ENCODE results near the gene TNFRSF4. TPM values are rescaled to one million over a fixed set of nuclear protein-coding genes. Genes with fewer than 3 reads are reported as not detected.

TNFRSF4 gene
- total and polyA plus RNA-seq, 2 of the 13 experiments (the other 11 are each of a cell fraction or from before 2014, with no cell fraction given), result not detected

DNA sequence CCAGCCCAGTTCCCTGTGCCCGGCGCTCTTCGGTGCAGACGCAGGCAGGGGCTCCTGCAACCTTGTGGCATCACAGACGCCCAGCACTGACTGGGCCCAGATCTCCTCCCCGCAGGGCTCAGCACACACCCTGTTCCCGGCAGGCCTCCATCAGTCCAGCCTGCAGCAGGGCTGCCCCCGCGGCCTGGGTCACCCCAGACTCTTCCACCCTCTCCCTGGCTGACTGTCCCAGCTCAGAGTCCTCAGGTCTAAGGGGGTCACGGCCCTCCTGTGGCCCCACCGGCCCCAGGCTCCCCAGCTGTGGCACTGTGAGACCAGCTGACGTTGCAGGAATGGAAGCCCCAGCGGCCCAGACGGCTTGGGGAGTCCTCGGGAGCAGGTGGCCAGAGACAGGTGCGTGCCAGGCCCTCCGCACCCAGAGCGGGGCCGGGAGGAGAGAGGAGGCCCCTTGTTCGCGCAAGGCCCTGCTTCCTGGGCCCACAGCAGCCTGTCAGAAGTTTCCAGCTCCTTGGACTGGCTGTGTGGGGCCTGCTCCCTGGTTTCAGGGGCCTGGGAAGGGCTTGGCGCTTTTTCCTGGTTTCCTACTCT lies 22.3 kb upstream of the TNFRSF4 start (continued):
- no peak for TF ChIP-seq GTF2F1 (IDR thresholded peaks at IDR 0.05; ENCODE audit: low read length)
- TF ChIP-seq AGO2 (optimal IDR thresholded peaks at IDR 0.05; ENCODE audit: low read depth, low read length), result peak; percentile 88

DNA sequence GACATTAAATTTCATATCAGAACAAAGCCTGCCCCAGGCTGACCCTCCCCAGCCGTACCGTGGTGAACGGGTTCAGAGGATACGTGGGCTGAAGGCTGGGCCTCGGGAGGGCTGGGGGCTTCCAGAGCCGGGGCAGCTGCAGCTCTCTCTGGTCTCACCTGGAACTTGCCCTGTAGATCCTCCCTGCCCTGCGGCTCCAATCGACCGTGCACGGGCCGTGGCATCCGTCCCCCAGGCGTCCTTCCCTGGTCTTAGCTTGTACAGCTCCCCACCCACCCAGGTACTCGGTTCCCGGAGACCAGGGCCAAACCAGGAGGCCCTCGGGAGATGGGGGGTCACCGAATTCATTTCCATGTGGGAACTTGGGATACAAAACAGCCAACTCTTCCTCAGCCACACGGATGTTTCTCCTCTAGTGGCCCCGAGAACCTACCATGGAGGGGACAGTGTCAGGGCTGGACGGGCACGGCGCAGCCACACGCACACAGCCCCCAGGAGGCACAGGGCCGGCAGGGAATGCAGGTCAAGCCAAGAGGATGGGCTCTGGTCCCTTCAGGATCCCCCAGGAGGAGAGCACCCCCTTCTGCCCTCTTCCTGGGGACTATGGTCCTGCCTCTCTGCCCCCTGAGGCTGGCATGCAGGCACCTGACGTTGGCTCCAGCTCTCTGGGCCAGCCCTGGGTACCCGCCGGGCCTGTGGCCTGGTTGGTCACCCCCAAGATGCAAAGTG lies 21.2 kb upstream of the TNFRSF4 start:
- Histone ChIP-seq H3K4me1 (ENCODE audit: insufficient read depth, low read length) (peaks cover 84% of the 10 kb centered on the region), H3K9me3 (ENCODE audit: low read length) (no peaks in the 10 kb centered on the region), H3K27me3 (ENCODE audit: control insufficient read depth in 1 of 2, insufficient read depth in 2 of 2, low read length in 2 of 2) (no peaks in the 10 kb centered on the region; a peak in 2 of 5 replicates), H3K36me3 (replicated peaks in 1 of 2; ENCODE audit: control insufficient read depth in 1 of 2, insufficient read depth in 2 of 2, low read length in 2 of 2) (no peaks in the 10 kb centered on the region), H3K79me2 (ENCODE audit: insufficient read depth, low read length) (peaks cover 17% of the 10 kb centered on the region), H2AFZ (ENCODE audit: low read length) (no peak overlapping the region), H3K27ac (ENCODE audit: extremely low read length, insufficient read depth, low read length) (no peak overlapping the region), H3K4me2 (ENCODE audit: low read depth, low read length) (no peak overlapping the region), H3K4me3 (replicated peaks in 1 of 3; ENCODE audit: insufficient read depth in 1 of 3, low read depth in 2 of 3, low read length in 3 of 3) (no peak overlapping the region), H3K9ac (ENCODE audit: insufficient read depth, low read depth, low read length) (no peak overlapping the region), H4K20me1 (ENCODE audit: insufficient read depth, low read length) (no peaks in the 10 kb centered on the region)
- FAIRE-seq (no peak), DNase-seq (ENCODE audit: low spot score) (no peak), ATAC-seq (no peak)
- 84% methylated on average over 13 of the region's 27 CpGs for WGBS (ENCODE audit: low lambda C conversion rate)
- ChIA-PET CTCF (ENCODE audit: low intra/inter-chr PET ratio, low total read pairs) (no interaction called here), POLR2A (interaction anchor here (2.2 kb wide), 1 partner anchor 110 kb away, joined by 8 read pairs; no protein-coding TSS in a partner anchor)
- in situ Hi-C loops (cut with HindIII; ENCODE audit: extremely low pct_ligation_motif_present, low pct_unique_long_range_greater_than_20kb) (no loop called here), intact Hi-C loops (cut with micrococcal nuclease; ENCODE audit: unreplicated experiment) (loop anchor here (10.0 kb wide), 2 partner anchors 60 to 230 kb away; partner anchors contain the start of genes HES4 and TTLL10)
- BruUV-seq (replicated peaks), result no TSS peak
- TF ChIP-seq, protein P1, sequence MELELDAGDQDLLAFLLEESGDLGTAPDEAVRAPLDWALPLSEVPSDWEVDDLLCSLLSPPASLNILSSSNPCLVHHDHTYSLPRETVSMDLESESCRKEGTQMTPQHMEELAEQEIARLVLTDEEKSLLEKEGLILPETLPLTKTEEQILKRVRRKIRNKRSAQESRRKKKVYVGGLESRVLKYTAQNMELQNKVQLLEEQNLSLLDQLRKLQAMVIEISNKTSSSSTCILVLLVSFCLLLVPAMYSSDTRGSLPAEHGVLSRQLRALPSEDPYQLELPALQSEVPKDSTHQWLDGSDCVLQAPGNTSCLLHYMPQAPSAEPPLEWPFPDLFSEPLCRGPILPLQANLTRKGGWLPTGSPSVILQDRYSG (CRISPR knock-in tag; IDR thresholded peaks at IDR 0.05), result no peak
- peak; percentile 64 for TF ChIP-seq AGO2 (optimal IDR thresholded peaks at IDR 0.05; ENCODE audit: low read depth, low read length)
- no peak for TF ChIP-seq REXO4 (CRISPR knock-in tag; IDR thresholded peaks at IDR 0.05; ENCODE audit: borderline replicate concordance)
- no peak for TF ChIP-seq HIVEP1 (CRISPR knock-in tag; IDR thresholded peaks at IDR 0.05)
- peak; percentile 27; the same call in 1 of the 2 replicates for TF ChIP-seq HOXA3 (CRISPR knock-in tag; IDR thresholded peaks at IDR 0.05)
- TF ChIP-seq ZNF431 (CRISPR knock-in tag; IDR thresholded peaks at IDR 0.05; ENCODE audit: borderline replicate concordance, low read depth), result 0 out of 2 replicates have a peak, but pooled peaks have one; percentile 27
- 0 out of 2 replicates have a peak, but pooled peaks have one; percentile 11 for TF ChIP-seq ZFX (CRISPR knock-in tag; IDR thresholded peaks at IDR 0.05; ENCODE audit: low read depth)
- peak; percentile 15; the same call in 1 of the 2 replicates for TF ChIP-seq ZC3H13 (CRISPR knock-in tag; IDR thresholded peaks at IDR 0.05)
- TF ChIP-seq, protein P2, sequence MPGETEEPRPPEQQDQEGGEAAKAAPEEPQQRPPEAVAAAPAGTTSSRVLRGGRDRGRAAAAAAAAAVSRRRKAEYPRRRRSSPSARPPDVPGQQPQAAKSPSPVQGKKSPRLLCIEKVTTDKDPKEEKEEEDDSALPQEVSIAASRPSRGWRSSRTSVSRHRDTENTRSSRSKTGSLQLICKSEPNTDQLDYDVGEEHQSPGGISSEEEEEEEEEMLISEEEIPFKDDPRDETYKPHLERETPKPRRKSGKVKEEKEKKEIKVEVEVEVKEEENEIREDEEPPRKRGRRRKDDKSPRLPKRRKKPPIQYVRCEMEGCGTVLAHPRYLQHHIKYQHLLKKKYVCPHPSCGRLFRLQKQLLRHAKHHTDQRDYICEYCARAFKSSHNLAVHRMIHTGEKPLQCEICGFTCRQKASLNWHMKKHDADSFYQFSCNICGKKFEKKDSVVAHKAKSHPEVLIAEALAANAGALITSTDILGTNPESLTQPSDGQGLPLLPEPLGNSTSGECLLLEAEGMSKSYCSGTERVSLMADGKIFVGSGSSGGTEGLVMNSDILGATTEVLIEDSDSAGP (CRISPR knock-in tag; IDR thresholded peaks at IDR 0.05; ENCODE audit: borderline replicate concordance), result 0 out of 2 replicates have a peak, but pooled peaks have one; percentile 18
- TF ChIP-seq ZNF737 (CRISPR knock-in tag; IDR thresholded peaks at IDR 0.05; ENCODE audit: borderline replicate concordance), result 0 out of 2 replicates have a peak, but pooled peaks have one; percentile 40
- TF ChIP-seq FLYWCH1 (CRISPR knock-in tag; IDR thresholded peaks at IDR 0.05), result peak; percentile 62; the same call in 1 of the 2 replicates
- TF ChIP-seq RBFOX2 (IDR thresholded peaks at IDR 0.05; ENCODE audit: low read depth, low read length), result 0 out of 2 replicates have a peak, but pooled peaks have one; percentile 18
- no peak for TF ChIP-seq BRD4 (CRISPR knock-in tag; IDR thresholded peaks at IDR 0.05)
- 0 out of 2 replicates have a peak, but pooled peaks have one; percentile 11 for TF ChIP-seq POLR2G (IDR thresholded peaks at IDR 0.05; ENCODE audit: low read depth, low read length)
- TF ChIP-seq, protein P3, sequence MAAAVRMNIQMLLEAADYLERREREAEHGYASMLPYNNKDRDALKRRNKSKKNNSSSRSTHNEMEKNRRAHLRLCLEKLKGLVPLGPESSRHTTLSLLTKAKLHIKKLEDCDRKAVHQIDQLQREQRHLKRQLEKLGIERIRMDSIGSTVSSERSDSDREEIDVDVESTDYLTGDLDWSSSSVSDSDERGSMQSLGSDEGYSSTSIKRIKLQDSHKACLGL (CRISPR knock-in tag; IDR thresholded peaks at IDR 0.05), result no peak
- TF ChIP-seq, protein P4, sequence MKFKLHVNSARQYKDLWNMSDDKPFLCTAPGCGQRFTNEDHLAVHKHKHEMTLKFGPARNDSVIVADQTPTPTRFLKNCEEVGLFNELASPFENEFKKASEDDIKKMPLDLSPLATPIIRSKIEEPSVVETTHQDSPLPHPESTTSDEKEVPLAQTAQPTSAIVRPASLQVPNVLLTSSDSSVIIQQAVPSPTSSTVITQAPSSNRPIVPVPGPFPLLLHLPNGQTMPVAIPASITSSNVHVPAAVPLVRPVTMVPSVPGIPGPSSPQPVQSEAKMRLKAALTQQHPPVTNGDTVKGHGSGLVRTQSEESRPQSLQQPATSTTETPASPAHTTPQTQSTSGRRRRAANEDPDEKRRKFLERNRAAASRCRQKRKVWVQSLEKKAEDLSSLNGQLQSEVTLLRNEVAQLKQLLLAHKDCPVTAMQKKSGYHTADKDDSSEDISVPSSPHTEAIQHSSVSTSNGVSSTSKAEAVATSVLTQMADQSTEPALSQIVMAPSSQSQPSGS (CRISPR knock-in tag; IDR thresholded peaks at IDR 0.05), result no peak
